Endodermal cell (in vitro differentiated cells): ENCODE measurements around the gene CPLX4. TPM values are rescaled to one million over a fixed set of nuclear protein-coding genes. Genes with fewer than 3 reads are reported as not detected.

ENCODE experiments used
- DNase-seq: peaks from one replicate; pipeline ENCODE4 v3.0.0-alpha.2; 2017
- H3K27ac ChIP-seq: 2 replicates; pipeline ENCODE4 v1.5.1; 2013; ENCODE audit warnings: mild to moderate bottlenecking, low read depth, low read length, moderate library complexity
- H3K27me3 ChIP-seq: 2 replicates; pipeline ENCODE4 v1.6.1; 2013; ENCODE audit warnings: mild to moderate bottlenecking, low read length, moderate library complexity; ENCODE audit not compliant: insufficient read depth, control insufficient read depth, poor library complexity, severe bottlenecking
- H3K36me3 ChIP-seq: 2 replicates; pipeline ENCODE4 v1.7.0; 2013; ENCODE audit warnings: mild to moderate bottlenecking, low read length, moderate library complexity; ENCODE audit not compliant: control insufficient read depth, insufficient read depth
- H3K4me1 ChIP-seq: one replicate; pipeline ENCODE4 v1.7.0; 2013; ENCODE audit warnings: low read length; ENCODE audit not compliant: control insufficient read depth, insufficient read depth
- H3K4me3 ChIP-seq: 2 replicates; pipeline ENCODE4 v1.5.1; 2013; ENCODE audit warnings: mild to moderate bottlenecking, low read length, moderate library complexity
- H3K9ac ChIP-seq: 2 replicates; pipeline ENCODE4 v1.6.1; 2013; ENCODE audit warnings: mild to moderate bottlenecking, low read length, moderate library complexity; ENCODE audit not compliant: poor library complexity, severe bottlenecking; ENCODE audit errors: extremely low read depth
- H3K9me3 ChIP-seq: 2 replicates; pipeline ENCODE4 v1.6.1; 2013; ENCODE audit warnings: mild to moderate bottlenecking, low read length, moderate library complexity; ENCODE audit not compliant: control insufficient read depth
- H3K27ac Mint-ChIP-seq: 2 replicates; pipeline ENCODE4 v1.8.0; 2020; ENCODE audit warnings: mixed read lengths
- H3K27me3 Mint-ChIP-seq: 2 replicates; pipeline ENCODE4 v1.8.0; 2021; ENCODE audit warnings: mild to moderate bottlenecking, mixed read lengths; ENCODE audit not compliant: insufficient read depth
- H3K36me3 Mint-ChIP-seq: 2 replicates; pipeline ENCODE4 v1.8.0; 2020; ENCODE audit warnings: low read depth, mixed read lengths
- H3K4me1 Mint-ChIP-seq: 2 replicates; pipeline ENCODE4 v1.8.0; 2020; ENCODE audit warnings: mixed read lengths
- H3K4me3 Mint-ChIP-seq: 2 replicates; pipeline ENCODE4 v1.8.0; 2020; ENCODE audit warnings: mild to moderate bottlenecking, moderate library complexity, mixed read lengths
- H3K9me3 Mint-ChIP-seq: 2 replicates; pipeline ENCODE4 v1.8.0; 2020; ENCODE audit warnings: mild to moderate bottlenecking, mixed read lengths
- CTCF ChIP-seq: fragments of 200-600 bp; sonication (generic); conservative IDR thresholded peaks from 2 replicates; pipeline ENCODE4 v1.5.0; 2021; ENCODE audit warnings: antibody characterized with exemption, mild to moderate bottlenecking
- WGBS, 2 experiments: methylation state at CpG; one replicate each; pipeline versions ENCODE4 v1.1.5 to v1.1.7; 2013; ENCODE audit warnings: missing lambda C conversion rate in 2 of 2, mixed read lengths in 1 of 2; ENCODE audit not compliant: insufficient coverage in 1 of 2, insufficient read length in 1 of 2; 5-methylcytosine and 5-hydroxymethylcytosine counted together
- total RNA-seq, 2 donors: library from RNA; stranded (reverse); fragmentation: NEBNext Ultra II Directional in 1 of 2; extraction: Animal tissue kit (Norgen Biotek cat#: 25700) in 1 of 2; gene quantifications; 2 replicates in 1 of 2; 3 replicates in 1 of 2; pipeline ENCODE4 v1.2.1, GENCODE V29; 2021

The CPLX4 gene
- total RNA-seq, 2 donors from 2014 or later = not detected

- no peaks in the 10 kb centered on the region for H3K4me1 Mint-ChIP-seq
- WGBS, 2 experiments = 8 to 20% methylated on average over 12 to 46 of the region's 46 CpGs
- H3K27ac ChIP-seq = no peak overlapping the region
- no peaks in the 10 kb centered on the region for H3K36me3 ChIP-seq
- peak overlapping the region; percentile 62 for H3K4me3 ChIP-seq
- H3K9me3 Mint-ChIP-seq = no peaks in the 10 kb centered on the region
- H3K27me3 Mint-ChIP-seq = peaks cover 58% of the 10 kb centered on the region
- peaks cover 57% of the 10 kb centered on the region for H3K27me3 ChIP-seq
- H3K4me3 Mint-ChIP-seq = peak overlapping the region; percentile 15
- TF ChIP-seq CTCF = peak; percentile 97
- no peaks in the 10 kb centered on the region for H3K36me3 Mint-ChIP-seq
- no peaks in the 10 kb centered on the region for H3K9me3 ChIP-seq
- H3K27ac Mint-ChIP-seq = no peak overlapping the region
- H3K9ac ChIP-seq = no peak overlapping the region
- peak; percentile 92 for DNase-seq
- H3K4me1 ChIP-seq = no peaks in the 10 kb centered on the region
These were observed 10.1 kb downstream of the CPLX4 start for GRCh38 chr18:59308248-59308937.

- no peaks in the 10 kb centered on the region for H3K36me3 ChIP-seq
- H3K4me1 Mint-ChIP-seq = no peaks in the 10 kb centered on the region
- no peaks in the 10 kb centered on the region for H3K9me3 Mint-ChIP-seq
- H3K4me1 ChIP-seq = no peaks in the 10 kb centered on the region
- H3K27me3 ChIP-seq = peaks cover 57% of the 10 kb centered on the region
- H3K27me3 Mint-ChIP-seq = peaks cover 62% of the 10 kb centered on the region
- TF ChIP-seq CTCF = no peak
- H3K36me3 Mint-ChIP-seq = no peaks in the 10 kb centered on the region
- no peak for DNase-seq
- 81 to 88% methylated on average over 2 to 6 of the region's 6 CpGs for WGBS, 2 experiments
- no peak overlapping the region for H3K4me3 ChIP-seq
- no peak overlapping the region for H3K9ac ChIP-seq
- H3K9me3 ChIP-seq = no peaks in the 10 kb centered on the region
- no peak overlapping the region for H3K27ac ChIP-seq
- H3K27ac Mint-ChIP-seq = no peak overlapping the region
- H3K4me3 Mint-ChIP-seq = no peak overlapping the region
These were observed 11.8 kb downstream of the CPLX4 start for GRCh38 chr18:59306640-59307039.

- no peak for DNase-seq
- Mint-ChIP-seq H3K27ac (no peak overlapping the region), H3K27me3 (peaks cover 51% of the 10 kb centered on the region), H3K4me1 (no peaks in the 10 kb centered on the region), H3K9me3 (no peaks in the 10 kb centered on the region), H3K4me3 (no peak overlapping the region), H3K36me3 (no peaks in the 10 kb centered on the region)
- no peak overlapping the region for H3K9ac ChIP-seq
- H3K27me3 ChIP-seq = peaks cover 48% of the 10 kb centered on the region
- WGBS, 2 experiments = 85 to 87% methylated on average over 2 to 4 of the region's 4 CpGs
- no peak overlapping the region for H3K4me3 ChIP-seq
- no peaks in the 10 kb centered on the region for H3K9me3 ChIP-seq
- H3K4me1 ChIP-seq = no peaks in the 10 kb centered on the region
- H3K36me3 ChIP-seq = no peaks in the 10 kb centered on the region
- TF ChIP-seq CTCF = no peak
- H3K27ac ChIP-seq = no peak overlapping the region
These were observed 13.2 kb downstream of the CPLX4 start for GRCh38 chr18:59305295-59305694.
